Esophagus squamous epithelium (tissue), 5 donors: ENCODE data around the gene KLHL29. TPM values are rescaled to one million over a fixed set of nuclear protein-coding genes. Genes with fewer than 3 reads are reported as not detected.

Source experiments
- DNase-seq: peaks from one replicate; lab custom pipeline; 2025; lab: John Stamatoyannopoulos, UW
- H3K27ac ChIP-seq, 4 donors: fragments of 200-600 bp; sonication (generic); one replicate each; pipeline ENCODE4 v1.5.1; 2016 to 2019; ENCODE audit warnings: mild to moderate bottlenecking in 1 of 4
- H3K27me3 ChIP-seq, 4 donors: fragments of 200-600 bp; sonication (generic); 1 replicate in 3 of 4; 2 replicates in 1 of 4; pipeline versions ENCODE4 v1.5.1 to v1.6.0; 2017 to 2021; ENCODE audit warnings: antibody characterized with exemption in 1 of 4
- H3K36me3 ChIP-seq, 3 donors: fragments of 200-600 bp; sonication (generic); one replicate each; pipeline ENCODE4 v1.5.1; 2016 to 2019
- H3K4me1 ChIP-seq, 3 donors: fragments of 200-600 bp; sonication (generic); one replicate each; pipeline ENCODE4 v1.5.1; 2017 to 2019
- H3K4me3 ChIP-seq, 4 donors: fragments of 200-600 bp; sonication (generic); 1 replicate in 3 of 4; 2 replicates in 1 of 4; pipeline ENCODE4 v1.5.1; 2016 to 2019; ENCODE audit warnings: mild to moderate bottlenecking in 2 of 4, moderate library complexity in 1 of 4
- H3K9me3 ChIP-seq, 3 donors: fragments of 200-600 bp; sonication (generic); one replicate each; pipeline ENCODE4 v1.5.1; 2016 to 2019
- CTCF ChIP-seq, 6 experiments: fragments of 450-650 bp in 4 of 6; fragments of 200-600 bp in 2 of 6; sonication (generic) in 2 of 6; IDR thresholded peaks; one replicate each; pipeline ENCODE4 v1.5.1; 2016 to 2019; ENCODE audit warnings: antibody characterized with exemption in 6 of 6, mild to moderate bottlenecking in 4 of 6, moderate library complexity in 4 of 6
- POLR2A ChIP-seq, 4 donors: fragments of 450-650 bp; IDR thresholded peaks; one replicate each; pipeline ENCODE4 v1.6.1; 2017; ENCODE audit warnings: antibody characterized with exemption in 4 of 4, mild to moderate bottlenecking in 4 of 4, moderate library complexity in 3 of 4
- WGBS, 2 donors: methylation state at CpG; one replicate each; pipeline ENCODE4 v1.1.5; 2018; 5-methylcytosine and 5-hydroxymethylcytosine counted together
- intact Hi-C: fragments of 100-400 bp; cut with DNase I; formaldehyde crosslinking; loops from one replicate; pipeline ENCODE4 v1.15.0; 2022
- total RNA-seq, 4 donors: library from RNA; depleted of rRNA; stranded (reverse); fragments of >200 nt; gene quantifications; one replicate each; pipeline ENCODE4 v1.1.0, GENCODE V29; 2016
- donor health status: DM: yes; HTN: yes; CAD: no.

The KLHL29 gene
- total RNA-seq, 4 donors from 2014 or later, result 3.4 to 11.8 (median 5.9) TPM

- intact Hi-C loops, result no loop called here
- 60% methylated on average over 3 of the region's 7 CpGs; no CpG with 5 or more reads in 1 of the 2 donors for WGBS, 2 donors
These were observed 264.8 kb downstream of the KLHL29 start for GRCh38 chr2:23649819-23650218.

GRCh38 chr2:23651187-23652080, 266.5 kb downstream of the KLHL29 start:
- Histone ChIP-seq H3K27me3 (no peaks in the 10 kb centered on the region), H3K27ac (peak overlapping the region in 2 of 4 donors; percentile 64 to 68), H3K36me3 (peaks cover 0 to 8% (median 0%) of the 10 kb centered on the region in 3 donors), H3K4me1 (peaks cover 0 to 60% (median 4%) of the 10 kb centered on the region in 3 donors), H3K9me3 (no peaks in the 10 kb centered on the region), H3K4me3 (no peak overlapping the region)
- no peak for DNase-seq
- intact Hi-C loops, result no loop called here
- WGBS, 2 donors, result 51 to 61% methylated on average over 9 to 10 of the region's 10 CpGs
- TF ChIP-seq CTCF (IDR thresholded peaks at IDR 0.05) (no peak), POLR2A (IDR thresholded peaks at IDR 0.05) (no peak)

More at GRCh38 chr2:23649819-23650218, 264.8 kb downstream of the KLHL29 start:
- Histone ChIP-seq H3K27ac (peak overlapping the region in 1 of 4 donors; percentile 64), H3K4me3 (no peak overlapping the region), H3K4me1 (peaks cover 4 to 61% (median 8%) of the 10 kb centered on the region in 3 donors), H3K9me3 (no peaks in the 10 kb centered on the region), H3K36me3 (peaks cover 0 to 8% (median 0%) of the 10 kb centered on the region in 3 donors), H3K27me3 (no peaks in the 10 kb centered on the region)
- TF ChIP-seq POLR2A (IDR thresholded peaks at IDR 0.05) (no peak), CTCF (IDR thresholded peaks at IDR 0.05) (no peak)
- no peak for DNase-seq

- Histone ChIP-seq H3K36me3 (peaks cover 0 to 8% (median 0%) of the 10 kb centered on the region in 3 donors), H3K27me3 (no peaks in the 10 kb centered on the region), H3K9me3 (no peaks in the 10 kb centered on the region), H3K27ac (no peak overlapping the region), H3K4me1 (peaks cover 0 to 55% (median 4%) of the 10 kb centered on the region in 3 donors), H3K4me3 (no peak overlapping the region)
- WGBS, 2 donors, result 73 to 90% methylated on average over 2 to 5 of the region's 7 CpGs
- no peak for DNase-seq
- intact Hi-C loops, result no loop called here
- TF ChIP-seq POLR2A (IDR thresholded peaks at IDR 0.05) (no peak), CTCF (IDR thresholded peaks at IDR 0.05) (no peak)
These were observed 268.3 kb downstream of the KLHL29 start for GRCh38 chr2:23653326-23653725.

GRCh38 chr2:23654756-23655155, 269.8 kb downstream of the KLHL29 start:
- Histone ChIP-seq H3K27ac (no peak overlapping the region), H3K4me3 (no peak overlapping the region), H3K9me3 (no peaks in the 10 kb centered on the region), H3K4me1 (peaks cover 0 to 49% (median 4%) of the 10 kb centered on the region in 3 donors), H3K36me3 (peaks cover 0 to 2% (median 0%) of the 10 kb centered on the region in 3 donors), H3K27me3 (no peaks in the 10 kb centered on the region)
- intact Hi-C loops, result no loop called here
- no peak for DNase-seq
- TF ChIP-seq POLR2A (IDR thresholded peaks at IDR 0.05), result no peak
- no peak for TF ChIP-seq CTCF (IDR thresholded peaks at IDR 0.05)
- WGBS, 2 donors, result 44 to 62% methylated on average over 4 to 6 of the region's 6 CpGs
